Activated effector memory CD4-positive, alpha-beta T cell treated with Interleukin-2 at 50 U/mL for 16 hours (primary cell): Measurements from ENCODE around the gene ATOH8.

Experiments used
- DNase-seq: peaks from one replicate; pipeline ENCODE4 v3.0.0-alpha.2; 2020

The ATOH8 gene

GRCh38 chr2:85834466-85834865, 80.7 kb downstream of the ATOH8 start:
- DNase-seq: no peak
